GM19043 (cell line): ENCODE measurements around the gene GALR2.

Experiments
- ATAC-seq: cut with Tn5 transposase; IDR thresholded peaks from one replicate; pipeline ENCODE4 v1.9.1; 2021; ENCODE audit warnings: low read depth; ENCODE audit not compliant: unreplicated experiment

Gene GALR2

GRCh38 chr17:76091526-76092286 lies 17.1 kb downstream of the GALR2 start:
- ATAC-seq, result no peak

- no peak for ATAC-seq
Measured at GRCh38 chr17:76092526-76093413, 18.2 kb downstream of the GALR2 start.

GRCh38 chr17:76094046-76094445 lies 19.5 kb downstream of the GALR2 start:
- ATAC-seq, result no peak

- ATAC-seq, result no peak
Measured at GRCh38 chr17:76095943-76096342, 21.4 kb downstream of the GALR2 start.

GRCh38 chr17:76097716-76098295 lies 23.2 kb downstream of the GALR2 start:
- no peak for ATAC-seq

- no peak for ATAC-seq
Measured at GRCh38 chr17:76102944-76103273, 28.3 kb downstream of the GALR2 start.

GRCh38 chr17:76103274-76104139 lies 28.9 kb downstream of the GALR2 start, which contains the start of gene EXOC7:
Gene EXOC7, minus strand, starts transcription at chr17:76103787. Its CDS starts 95 bp downstream, at chr17:76103692.
- no peak for ATAC-seq

GRCh38 chr17:76104140-76104895 lies 29.7 kb downstream of the GALR2 start:
- no peak for ATAC-seq

- no peak for ATAC-seq
Measured at GRCh38 chr17:76104896-76105231, 30.3 kb downstream of the GALR2 start.

- ATAC-seq, result no peak
Measured at GRCh38 chr17:76106703-76107102, 32.1 kb downstream of the GALR2 start.

- ATAC-seq, result no peak
Measured at GRCh38 chr17:76107509-76107908, 32.9 kb downstream of the GALR2 start.

- no peak for ATAC-seq
Measured at GRCh38 chr17:76111956-76112355, 37.4 kb downstream of the GALR2 start.

GRCh38 chr17:76115138-76115754 lies 40.7 kb downstream of the GALR2 start:
- ATAC-seq, result no peak

GRCh38 chr17:76119409-76120371 lies 45.1 kb downstream of the GALR2 start:
- ATAC-seq, result no peak

- ATAC-seq, result no peak
Measured at GRCh38 chr17:76120658-76121008, 46.1 kb downstream of the GALR2 start.

GRCh38 chr17:76121932-76122430 lies 47.4 kb downstream of the GALR2 start:
- no peak for ATAC-seq

GRCh38 chr17:76122431-76123190 lies 48.0 kb downstream of the GALR2 start:
- ATAC-seq, result no peak

- no peak for ATAC-seq
Measured at GRCh38 chr17:76123191-76123499, 48.6 kb downstream of the GALR2 start.
